H1 (cell line): ENCODE results near the gene GRAMD4. TPM values are rescaled to one million over a fixed set of nuclear protein-coding genes. Genes with fewer than 3 reads are reported as not detected.

Source experiments
- CBX5 ChIP-seq: fragments of 300-800, 300-1000 bp; sonication (generic); IDR thresholded peaks from 2 replicates; pipeline ENCODE4 v1.7.1; 2016; ENCODE audit warnings: antibody characterized with exemption, low read length, low read depth
- EGR1 ChIP-seq: IDR thresholded peaks from 2 replicates; pipeline ENCODE4 v1.6.1; 2011; ENCODE audit warnings: low read depth, low read length, borderline replicate concordance
- RBBP5 ChIP-seq: IDR thresholded peaks from 2 replicates; pipeline ENCODE4 v1.7.1; 2012; ENCODE audit warnings: low read depth, mild to moderate bottlenecking, inconsistent platforms, low read length, moderate library complexity, borderline replicate concordance
- TAF7 ChIP-seq: optimal IDR thresholded peaks from 2 replicates; pipeline ENCODE3; 2011; ENCODE audit warnings: low read depth, mild to moderate bottlenecking, inconsistent platforms, low read length, moderate library complexity, borderline replicate concordance
- polyA plus RNA-seq, 7 experiments: library from polyadenylated mRNA; depleted of rRNA in 3 of 7; stranded (reverse) in 5 of 7; unstranded in 2 of 7; fragments of >200 nt in 5 of 7; fragments of 200-250 nt in 2 of 7; gene quantifications; 1 replicate in 5 of 7; 2 replicates in 1 of 7; 4 replicates in 1 of 7; pipeline versions ENCODE4 v1.2.1 to v1.2.3, GENCODE V29; 2011 to 2013; ENCODE audit warnings: missing spikeins in 2 of 7, mixed read lengths in 2 of 7
- total RNA-seq: library from RNA; stranded (reverse); fragmentation: NEBNext Ultra II Directional; extraction: Animal tissue kit (Norgen Biotek cat#: 25700); gene quantifications from 2 replicates; pipeline ENCODE4 v1.2.1, GENCODE V29; 2021
- TF ChIP-seq, protein P1 (sequence below): IDR thresholded peaks from 2 replicates; pipeline ENCODE4 v1.6.1; 2012; ENCODE audit warnings: inconsistent platforms

GRAMD4 gene
- total and polyA plus RNA-seq, 2 of the 8 experiments (the other 6 are each of a cell fraction or from before 2014, with no cell fraction given) = 7.9 to 25.6 TPM

GRCh38 chr22:46572911-46573780 lies 47.0 kb upstream of the GRAMD4 start (continued):
- TF ChIP-seq EGR1 (no peak), TAF7 (no peak), CBX5 (no peak), RBBP5 (no peak)
- TF ChIP-seq, protein P1, sequence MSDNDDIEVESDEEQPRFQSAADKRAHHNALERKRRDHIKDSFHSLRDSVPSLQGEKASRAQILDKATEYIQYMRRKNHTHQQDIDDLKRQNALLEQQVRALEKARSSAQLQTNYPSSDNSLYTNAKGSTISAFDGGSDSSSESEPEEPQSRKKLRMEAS = no peak
